ENCODE data around the gene SEPTIN1.
"Not testable (repeated sequence)": the region's sequence is repeated elsewhere in the genome, so short reads cannot be mapped to it uniquely, and the experiment has no call there.

The SEPTIN1 gene

GRCh38 chr16:30357715-30358576 lies 24.4 kb downstream of the SEPTIN1 start:
- no peak for DNase-seq (ENCODE audit: low read depth)

GRCh38 chr16:30357085-30357714 lies 25.2 kb downstream of the SEPTIN1 start:
- no peak for DNase-seq (ENCODE audit: low read depth)

- no peak for DNase-seq (ENCODE audit: low read depth)
Measured at GRCh38 chr16:30356401-30357084, 25.8 kb downstream of the SEPTIN1 start.

GRCh38 chr16:30355954-30356308 lies 26.4 kb downstream of the SEPTIN1 start:
- DNase-seq (ENCODE audit: low read depth): no peak

GRCh38 chr16:30355144-30355953 lies 27.0 kb downstream of the SEPTIN1 start, which contains the start of gene CD2BP2:
Gene CD2BP2, minus strand, starts transcription at chr16:30355308. Its CDS starts 627 bp downstream, at chr16:30354681.
- DNase-seq (ENCODE audit: low read depth): peak; percentile 99

GRCh38 chr16:30354423-30355143 lies 27.8 kb downstream of the SEPTIN1 start:
- DNase-seq (ENCODE audit: low read depth): no peak

- no peak for DNase-seq (ENCODE audit: low read depth)
Measured at GRCh38 chr16:30353438-30354129, 28.8 kb downstream of the SEPTIN1 start.

- DNase-seq (ENCODE audit: low read depth): no peak
Measured at GRCh38 chr16:30352488-30353401, 29.6 kb downstream of the SEPTIN1 start.

- DNase-seq (ENCODE audit: low read depth): peak; percentile 27
Measured at GRCh38 chr16:30351586-30352419, 30.6 kb downstream of the SEPTIN1 start.

- DNase-seq (ENCODE audit: low read depth): no peak
Measured at GRCh38 chr16:30351001-30351441, 31.3 kb downstream of the SEPTIN1 start.

GRCh38 chr16:30350134-30350871 lies 32.1 kb downstream of the SEPTIN1 start:
- DNase-seq (ENCODE audit: low read depth): no peak

- DNase-seq (ENCODE audit: low read depth): no peak
Measured at GRCh38 chr16:30349675-30350074, 32.7 kb downstream of the SEPTIN1 start.

GRCh38 chr16:30348929-30349328 lies 33.4 kb downstream of the SEPTIN1 start:
- DNase-seq (ENCODE audit: low read depth): no peak

GRCh38 chr16:30348113-30348512 lies 34.2 kb downstream of the SEPTIN1 start:
- DNase-seq (ENCODE audit: low read depth): no peak

GRCh38 chr16:30346286-30346685 lies 36.1 kb downstream of the SEPTIN1 start:
- DNase-seq (ENCODE audit: low read depth): no peak

GRCh38 chr16:30343491-30343820 lies 38.9 kb downstream of the SEPTIN1 start:
- not testable (repeated sequence) for DNase-seq (ENCODE audit: low read depth)

- no peak for DNase-seq (ENCODE audit: low read depth)
Measured at GRCh38 chr16:30342751-30343490, 39.4 kb downstream of the SEPTIN1 start.
